OCI-M1 (cell line): ENCODE results near the gene ATP6V1C2.
"Not testable (repeated sequence)": the region's sequence is repeated elsewhere in the genome, so short reads cannot be mapped to it uniquely, and the experiment has no call there.

ENCODE experiments used
- DNase-seq: peaks from one replicate; lab custom pipeline; 2025; lab: John Stamatoyannopoulos, UW

Gene ATP6V1C2

GRCh38 chr2:10813163-10814138 lies 92.0 kb downstream of the ATP6V1C2 start:
- not testable (repeated sequence) for DNase-seq

DNA sequence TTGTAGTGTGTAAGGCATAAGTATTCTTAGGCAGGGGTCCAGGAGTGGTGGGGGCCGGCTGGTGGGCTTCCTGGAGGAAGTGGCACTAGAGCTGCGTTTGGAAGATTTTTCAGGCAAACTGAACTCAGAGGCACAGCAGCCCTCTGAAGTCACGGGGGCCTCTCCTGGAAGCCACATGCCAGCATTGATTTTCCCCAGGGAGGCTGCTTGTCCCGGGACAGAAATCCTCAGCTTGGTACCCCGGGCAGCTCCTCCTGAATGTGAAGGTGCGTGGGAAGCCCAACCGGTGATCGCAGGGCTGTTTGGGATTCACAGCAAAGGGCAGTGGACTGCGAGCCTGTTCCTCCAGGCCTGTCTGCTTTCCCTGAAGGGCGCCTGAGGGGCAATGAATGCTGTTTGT lies 92.7 kb downstream of the ATP6V1C2 start:
- no peak for DNase-seq

- DNase-seq = peak; percentile 5
Measured at GRCh38 chr2:10814571-10815331, 93.3 kb downstream of the ATP6V1C2 start.

GRCh38 chr2:10817413-10817812 lies 96.0 kb downstream of the ATP6V1C2 start:
- DNase-seq = peak; percentile 16

DNA sequence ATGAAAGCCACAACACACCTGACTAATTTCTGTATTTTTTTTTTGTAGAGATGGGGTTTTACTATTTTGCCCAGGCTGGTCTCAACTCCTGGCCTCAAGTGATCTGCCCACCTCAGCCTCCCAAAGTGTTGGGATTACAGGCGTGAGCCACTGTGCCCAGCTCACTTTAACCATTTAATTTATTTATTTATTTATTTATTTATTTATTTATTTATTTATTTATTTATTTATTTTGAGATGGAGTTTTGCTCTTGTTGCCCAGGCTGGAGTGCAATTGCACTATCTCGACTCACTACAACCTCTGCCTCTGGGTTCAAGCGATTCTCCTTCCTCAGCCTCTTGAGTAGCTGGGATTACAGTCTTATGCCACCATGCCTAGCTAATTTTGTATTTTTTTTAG lies 96.9 kb downstream of the ATP6V1C2 start:
- DNase-seq = not testable (repeated sequence)

DNA sequence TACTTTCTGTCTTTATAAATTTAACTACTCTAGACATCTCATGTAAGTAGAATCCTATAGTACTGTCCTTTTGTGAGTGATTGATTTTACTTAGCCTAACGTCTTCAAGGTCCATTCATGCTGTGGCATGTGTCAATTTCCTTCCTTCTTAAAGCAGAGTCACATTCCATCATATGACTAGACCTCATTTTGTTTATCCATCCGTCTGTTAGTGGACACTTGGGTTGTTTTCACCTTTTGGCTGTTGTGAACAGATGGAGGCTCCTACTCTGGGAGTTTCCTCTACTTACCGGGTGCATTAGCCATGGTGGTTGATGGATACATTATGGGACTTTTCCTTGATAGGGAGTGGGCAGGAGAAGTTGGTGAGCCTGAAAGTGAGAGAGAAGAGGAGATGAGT lies 97.6 kb downstream of the ATP6V1C2 start:
- DNase-seq = no peak

DNA sequence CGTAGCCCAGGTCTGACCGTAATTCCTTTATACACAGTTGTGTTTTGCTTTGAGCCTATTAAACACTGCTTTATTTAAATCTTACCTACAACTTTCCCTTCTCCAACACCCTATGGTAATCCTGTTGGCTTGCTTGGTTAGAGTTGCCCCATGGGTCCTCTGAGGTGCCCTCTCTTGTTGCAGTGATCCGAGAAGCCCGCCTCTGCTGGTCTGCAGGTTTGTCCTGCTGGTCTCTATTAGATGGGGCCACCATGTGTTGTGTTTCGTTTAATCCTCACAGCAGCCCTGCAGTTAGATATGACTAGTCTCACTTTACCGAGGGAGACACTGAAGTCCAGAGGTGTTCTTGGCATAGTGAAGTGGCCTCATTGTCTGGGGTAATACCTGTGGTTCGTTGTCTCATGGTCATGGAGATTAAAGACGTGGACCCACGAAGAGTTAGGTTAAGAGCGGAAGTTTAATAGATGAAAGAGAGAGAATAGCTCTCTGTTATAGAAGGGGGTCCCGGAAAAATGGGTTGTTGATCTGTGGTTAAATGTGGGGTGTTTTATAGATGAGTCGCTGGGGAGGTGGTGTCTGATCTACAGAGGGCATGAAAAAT lies 98.4 kb downstream of the ATP6V1C2 start:
- DNase-seq = no peak

- DNase-seq = peak; percentile 13
Measured at GRCh38 chr2:10820562-10820961, 99.1 kb downstream of the ATP6V1C2 start.

- peak; percentile 40 for DNase-seq
Measured at GRCh38 chr2:10820978-10821695, 99.7 kb downstream of the ATP6V1C2 start.

DNA sequence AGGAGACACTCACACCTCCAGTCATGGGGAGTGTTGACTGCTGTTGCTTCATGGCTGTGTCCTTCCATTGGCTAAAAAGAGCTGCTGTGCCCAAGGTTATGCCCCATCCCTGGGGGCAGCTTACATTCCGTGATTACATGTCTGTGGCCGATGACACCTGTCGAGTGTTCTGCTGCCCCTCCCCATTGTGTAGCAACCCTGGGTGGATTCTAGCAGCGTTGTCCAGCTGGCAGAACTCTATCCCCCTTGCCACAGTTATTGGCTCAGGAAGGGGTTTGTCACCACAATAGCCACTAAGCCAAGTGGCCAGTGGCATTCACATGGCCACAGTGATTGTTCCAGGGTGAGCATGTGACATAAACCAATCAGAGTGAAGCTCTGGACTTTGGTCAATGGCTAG lies 102.8 kb downstream of the ATP6V1C2 start:
- DNase-seq = no peak

GRCh38 chr2:10826026-10826425 lies 104.6 kb downstream of the ATP6V1C2 start:
- DNase-seq = no peak

DNA sequence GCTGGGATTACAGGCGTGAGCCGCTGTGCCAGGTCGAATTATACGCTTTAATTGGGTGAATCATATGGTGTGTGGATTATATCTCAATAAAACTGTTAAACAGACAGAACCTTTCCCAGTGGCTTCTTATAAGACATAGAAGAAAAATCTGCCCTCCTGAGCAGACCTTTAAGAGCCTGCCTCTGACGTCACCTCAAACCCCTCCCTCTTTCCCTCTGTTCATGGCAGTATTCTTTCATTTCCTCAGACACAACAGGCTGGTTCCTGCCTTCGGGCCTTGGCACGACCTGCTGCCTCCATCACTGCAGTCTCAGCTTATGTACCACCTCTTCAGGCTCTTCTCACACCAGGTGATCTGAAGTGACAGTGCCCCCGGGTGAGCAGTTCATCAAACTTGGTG lies 105.2 kb downstream of the ATP6V1C2 start:
- DNase-seq = no peak

DNA sequence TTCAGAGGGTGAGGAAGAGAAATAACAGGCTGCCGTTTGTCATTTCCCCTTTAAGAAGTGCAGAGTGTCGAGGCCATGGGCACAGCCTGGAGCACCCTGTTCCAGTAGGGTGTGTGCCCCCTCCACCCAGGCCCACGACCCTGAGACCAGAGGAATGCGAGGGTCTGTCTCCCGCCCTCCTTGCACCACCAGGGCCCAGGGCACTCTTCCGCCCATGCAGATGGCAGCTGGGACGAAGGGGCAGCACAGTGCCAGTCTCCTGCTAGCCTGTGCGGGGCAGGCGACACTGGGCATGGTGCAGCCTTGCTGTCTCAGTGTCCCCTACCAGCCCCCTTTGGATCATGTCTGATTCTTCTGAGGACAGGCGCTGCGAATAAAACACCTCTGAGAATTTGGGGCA lies 106.9 kb downstream of the ATP6V1C2 start:
- no peak for DNase-seq

- DNase-seq = no peak
Measured at GRCh38 chr2:10829299-10829698, 107.9 kb downstream of the ATP6V1C2 start.

DNA sequence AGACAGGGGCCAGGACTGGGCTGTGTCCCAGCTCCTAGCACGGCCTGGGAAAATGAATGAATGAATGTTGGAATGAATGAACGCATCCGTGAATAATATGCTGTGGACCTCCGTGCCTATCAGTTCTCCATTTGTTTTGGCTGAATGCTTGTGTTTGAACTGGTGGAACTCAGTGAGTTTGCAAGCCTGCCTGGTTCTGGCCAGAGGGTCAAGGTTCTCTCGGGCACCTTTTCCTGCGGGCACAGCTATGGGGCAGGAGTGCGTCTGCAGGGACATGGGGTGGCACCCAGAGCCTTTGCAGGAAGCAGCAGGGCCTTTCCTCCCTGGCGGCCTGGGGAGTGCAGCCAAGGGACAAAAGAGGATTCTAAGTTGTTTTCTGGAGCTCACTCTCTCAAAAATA lies 108.8 kb downstream of the ATP6V1C2 start:
- DNase-seq = no peak

DNA sequence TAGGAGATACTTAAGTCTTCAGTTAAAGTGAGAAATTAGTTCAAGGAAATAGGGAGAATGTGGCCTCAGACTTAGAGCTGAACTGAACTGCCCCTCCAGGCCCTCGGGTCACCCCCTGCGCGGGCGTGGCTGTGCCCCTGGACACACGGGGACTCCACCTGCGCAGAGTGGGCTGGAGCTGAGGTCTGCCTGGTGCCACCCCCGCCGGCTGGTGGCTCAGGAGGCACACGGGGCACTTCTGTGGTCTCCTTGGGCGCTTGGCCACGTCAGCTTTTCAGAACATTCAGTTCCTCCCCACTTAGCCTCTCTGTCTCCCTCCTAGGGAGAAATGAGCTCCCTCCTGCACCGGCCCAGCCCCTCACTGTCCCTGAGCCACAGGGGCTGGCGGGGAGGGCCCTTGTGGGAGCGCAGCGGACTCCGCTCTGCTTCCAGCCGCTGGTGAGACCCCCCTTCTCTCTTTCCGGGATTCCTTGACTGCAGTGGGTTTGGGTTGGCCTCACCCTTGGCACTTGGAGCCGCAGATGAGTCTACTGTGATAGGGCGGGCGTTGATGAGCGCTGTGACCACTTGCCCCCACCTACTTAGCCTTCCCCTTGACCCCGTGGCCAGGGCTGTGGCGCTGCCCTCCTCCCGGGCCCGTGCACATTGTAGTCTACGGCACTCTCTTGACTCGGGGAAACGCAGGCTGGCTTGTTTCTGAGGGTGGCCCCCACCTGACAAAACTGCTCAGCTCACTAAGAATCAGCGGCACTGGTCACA lies 109.4 kb downstream of the ATP6V1C2 start:
- no peak for DNase-seq

- DNase-seq = no peak
Measured at GRCh38 chr2:10831400-10831985, 110.1 kb downstream of the ATP6V1C2 start.

- peak; percentile 86 for DNase-seq
Measured at GRCh38 chr2:10832203-10832936, 110.9 kb downstream of the ATP6V1C2 start.

GRCh38 chr2:10833021-10833420 lies 111.6 kb downstream of the ATP6V1C2 start:
- DNase-seq = no peak

- DNase-seq = peak; percentile 16
Measured at GRCh38 chr2:10834068-10834655, 112.7 kb downstream of the ATP6V1C2 start.
